ENCODE results near the gene RRP36. TPM values are rescaled to one million over a fixed set of nuclear protein-coding genes. Genes with fewer than 3 reads are reported as not detected.

RRP36 gene
- total RNA-seq, 1 experiment from 2014 or later, result 73.7 TPM

- Histone ChIP-seq H3K4me3 (peak within 1 kb of the TSS; percentile 72), H3K36me3 (no peaks in the 10 kb centered on the region), H3K9me3 (no peaks in the 10 kb centered on the region), H3K27me3 (no peaks in the 10 kb centered on the region)
- DNase-seq, result peak; percentile 60
Measured at GRCh38 chr6:43075670-43076463, 54.4 kb downstream of the RRP36 start, which contains the start of gene PTK7. Gene PTK7, plus strand, starts transcription at chr6:43076314. Its CDS starts 175 bp downstream, at chr6:43076489.

- H3K36me3 ChIP-seq, result no peaks in the 10 kb centered on the region
- peak; percentile 57 for DNase-seq
Measured at GRCh38 chr6:43076464-43077332, 55.3 kb downstream of the RRP36 start.

DNA sequence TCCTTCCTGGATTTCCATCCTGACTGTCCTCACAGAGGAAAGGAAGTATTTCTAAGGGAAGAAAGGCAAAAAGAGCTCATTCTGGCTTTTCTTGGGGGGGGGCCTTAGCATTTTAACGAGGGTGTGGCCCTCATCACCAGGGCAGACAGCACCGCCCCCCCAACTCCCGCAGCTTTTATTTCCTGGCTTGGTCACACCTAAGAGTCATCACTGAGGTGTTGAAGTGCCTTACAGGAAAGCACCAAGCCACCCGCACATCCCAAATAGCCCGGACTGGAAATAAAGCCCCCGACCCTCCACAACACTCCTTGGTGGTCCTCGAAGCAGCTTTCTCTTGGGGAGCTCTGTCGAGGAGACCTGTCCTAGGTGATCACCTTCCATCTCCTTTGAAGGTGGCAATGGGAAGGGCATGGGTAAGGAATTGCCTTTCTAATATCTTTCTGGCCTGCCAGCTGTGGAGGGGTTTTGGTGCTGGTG lies 55.9 kb downstream of the RRP36 start:
- no peaks in the 10 kb centered on the region for H3K9me3 ChIP-seq
- H3K36me3 ChIP-seq, result no peaks in the 10 kb centered on the region
- H3K27me3 ChIP-seq, result no peaks in the 10 kb centered on the region
- no peak for DNase-seq
- H3K4me3 ChIP-seq, result peak overlapping the region; percentile 72

More at GRCh38 chr6:43076464-43077332, 55.3 kb downstream of the RRP36 start:
- Histone ChIP-seq H3K4me3 (peak overlapping the region; percentile 72), H3K9me3 (no peaks in the 10 kb centered on the region), H3K27me3 (no peaks in the 10 kb centered on the region)

- Histone ChIP-seq H3K27me3 (no peaks in the 10 kb centered on the region), H3K4me3 (no peak overlapping the region), H3K9me3 (no peaks in the 10 kb centered on the region), H3K36me3 (no peaks in the 10 kb centered on the region)
- DNase-seq, result no peak
Measured at GRCh38 chr6:43077981-43078511, 56.6 kb downstream of the RRP36 start.

DNA sequence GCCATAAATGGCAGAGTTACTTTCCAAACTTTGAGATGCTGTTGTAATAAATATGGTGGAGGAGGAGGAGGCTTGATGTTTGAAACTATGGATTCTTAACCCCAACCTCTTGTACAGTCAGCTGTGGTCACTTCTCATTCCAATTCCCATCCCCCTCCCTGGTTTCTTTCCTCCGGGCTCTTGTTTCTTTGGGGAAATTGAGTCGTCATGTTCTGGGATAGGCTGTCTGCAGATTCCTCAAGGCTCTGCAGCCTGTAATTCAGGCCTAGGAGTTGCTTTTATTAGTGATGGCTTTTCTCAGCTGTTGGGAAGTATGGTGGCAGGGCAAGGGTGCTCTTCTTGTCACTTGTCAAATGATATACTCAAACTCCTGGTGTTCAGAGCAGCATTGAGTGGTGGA lies 57.3 kb downstream of the RRP36 start:
- Histone ChIP-seq H3K4me3 (no peak overlapping the region), H3K9me3 (no peaks in the 10 kb centered on the region), H3K27me3 (no peaks in the 10 kb centered on the region), H3K36me3 (no peaks in the 10 kb centered on the region)
- no peak for DNase-seq

Other genes with a start within 250 kb of the RRP36 start
- gene BICRAL, start 239.6 kb upstream of the RRP36 start, total RNA-seq (2014; rRNA removed; shearing (Covaris generic); ENCODE audit: low replicate concordance), result 0.40 and 2.3 TPM in 2 replicates
- gene RPL7L1, start 142.0 kb upstream of the RRP36 start, total RNA-seq (2014; rRNA removed; shearing (Covaris generic); ENCODE audit: low replicate concordance), result 73.0 and 90.1 TPM in 2 replicates
- gene PTCRA, start 105.6 kb upstream of the RRP36 start, total RNA-seq (2014; rRNA removed; shearing (Covaris generic); ENCODE audit: low replicate concordance), result not detected in 2 replicates
- 25.2 and 27.2 TPM in 2 replicates for gene CNPY3, start 92.1 kb upstream of the RRP36 start, total RNA-seq (2014; rRNA removed; shearing (Covaris generic); ENCODE audit: low replicate concordance)
- gene GNMT, start 60.9 kb upstream of the RRP36 start, total RNA-seq (2014; rRNA removed; shearing (Covaris generic); ENCODE audit: low replicate concordance), result not detected in 2 replicates
- 17.7 and 33.5 TPM in 2 replicates for gene PEX6, start 42.4 kb upstream of the RRP36 start, total RNA-seq (2014; rRNA removed; shearing (Covaris generic); ENCODE audit: low replicate concordance)
- gene PPP2R5D, start 37.1 kb upstream of the RRP36 start, total RNA-seq (2014; rRNA removed; shearing (Covaris generic); ENCODE audit: low replicate concordance), result 27.4 and 37.3 TPM in 2 replicates
- 62.9 and 75.6 TPM in 2 replicates for gene MEA1, start 7.7 kb upstream of the RRP36 start, total RNA-seq (2014; rRNA removed; shearing (Covaris generic); ENCODE audit: low replicate concordance)
- gene KLHDC3, start 7.4 kb upstream of the RRP36 start, total RNA-seq (2014; rRNA removed; shearing (Covaris generic); ENCODE audit: low replicate concordance), result 34.4 and 51.7 TPM in 2 replicates
- gene CUL7, start 32.2 kb downstream of the RRP36 start, total RNA-seq (2014; rRNA removed; shearing (Covaris generic); ENCODE audit: low replicate concordance), result 7.6 and 10.8 TPM in 2 replicates
- gene MRPL2, start 37.8 kb downstream of the RRP36 start, total RNA-seq (2014; rRNA removed; shearing (Covaris generic); ENCODE audit: low replicate concordance), result 31.0 and 54.7 TPM in 2 replicates
- gene KLC4, start 38.0 kb downstream of the RRP36 start, total RNA-seq (2014; rRNA removed; shearing (Covaris generic); ENCODE audit: low replicate concordance), result 16.6 and 44.3 TPM in 2 replicates
- gene PTK7, start 54.7 kb downstream of the RRP36 start, total RNA-seq (2014; rRNA removed; shearing (Covaris generic); ENCODE audit: low replicate concordance), result 45.0 and 57.3 TPM in 2 replicates
- gene SRF, start 149.6 kb downstream of the RRP36 start, total RNA-seq (2014; rRNA removed; shearing (Covaris generic); ENCODE audit: low replicate concordance), result 20.9 and 22.8 TPM in 2 replicates
- 6.2 and 47.2 TPM in 2 replicates for gene CUL9, start 160.6 kb downstream of the RRP36 start, total RNA-seq (2014; rRNA removed; shearing (Covaris generic); ENCODE audit: low replicate concordance)
- 30.8 and 43.0 TPM in 2 replicates for gene DNPH1, start 207.9 kb downstream of the RRP36 start, total RNA-seq (2014; rRNA removed; shearing (Covaris generic); ENCODE audit: low replicate concordance)
- gene TTBK1, start 221.9 kb downstream of the RRP36 start, total RNA-seq (2014; rRNA removed; shearing (Covaris generic); ENCODE audit: low replicate concordance), result not detected in 2 replicates